Activated CD4-positive, alpha-beta T cell treated with anti-CD3 and anti-CD28 coated beads, Interleukin-2, Interleukin-6, amounts not matched to agents 100 ng/mL and 50 ng/mL, durations not matched to agents 16 hours and 8 hours (primary cell): ENCODE results near the gene TMEM115.

Source experiments
- DNase-seq: peaks from one replicate; pipeline ENCODE4 v3.0.0-alpha.2; 2020

The TMEM115 gene

DNA sequence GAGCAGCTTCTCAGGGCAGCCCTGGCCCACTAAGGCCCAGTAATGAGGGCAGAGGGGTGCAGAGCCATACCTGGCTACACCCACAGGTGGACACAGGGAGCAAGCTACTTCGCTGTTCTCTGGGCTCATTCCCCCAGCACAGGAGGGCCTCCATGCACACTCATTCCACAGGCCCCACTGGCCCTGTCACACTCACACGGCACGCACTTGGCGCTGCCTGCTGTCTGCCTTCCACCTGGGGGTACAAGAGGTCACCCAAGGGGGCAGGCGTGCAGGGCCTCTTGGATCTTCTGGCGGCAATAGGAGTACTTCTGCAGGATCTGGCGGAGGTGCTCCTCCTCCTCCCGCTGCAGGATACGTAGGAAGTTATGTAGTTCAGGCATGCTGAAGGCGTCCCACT, 29.0 kb downstream of the TMEM115 start:
- no peak for DNase-seq

DNA sequence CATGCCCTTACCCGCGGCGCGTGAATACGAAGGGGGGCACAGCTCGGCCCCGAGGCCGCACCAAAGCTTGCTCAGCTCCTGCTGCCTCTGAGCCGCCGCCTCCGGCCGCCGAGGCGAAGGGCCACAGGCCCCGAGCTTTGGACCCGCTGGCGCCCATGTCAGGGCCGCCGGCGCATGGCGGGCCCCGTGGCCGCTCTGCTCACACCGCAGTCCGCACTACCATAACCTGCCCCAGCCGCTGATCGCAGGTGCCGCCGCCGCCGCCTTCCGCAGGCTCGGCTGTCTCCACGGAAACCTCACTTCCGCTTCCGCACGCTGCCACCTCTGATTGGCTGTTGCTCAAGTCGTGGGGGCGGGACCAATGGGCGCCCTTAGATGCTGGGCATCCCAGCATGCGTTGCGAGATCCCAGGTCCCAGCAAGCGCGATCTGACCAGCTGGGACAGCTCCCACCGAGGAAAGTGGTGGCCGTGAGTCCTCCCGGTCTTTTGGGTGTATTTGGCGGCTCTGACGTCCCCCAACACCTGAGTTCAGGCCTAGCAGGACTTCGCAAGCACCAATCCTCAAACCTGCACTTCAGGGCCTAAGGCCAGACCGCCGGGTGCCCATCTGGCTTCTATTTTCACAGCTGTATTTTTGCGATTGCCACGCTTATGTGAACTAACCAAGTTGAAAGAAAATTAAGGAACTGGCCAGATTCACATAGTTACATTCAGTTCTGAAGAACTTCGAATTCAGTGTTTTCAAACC, 31.2 kb downstream of the TMEM115 start, which contains the start of gene TUSC2:
TUSC2 (minus strand) TSS at position 281 of the 749 bp plus-strand sequence; CDS start at position 157, 124 bp downstream.
- DNase-seq: peak; percentile 97

DNA sequence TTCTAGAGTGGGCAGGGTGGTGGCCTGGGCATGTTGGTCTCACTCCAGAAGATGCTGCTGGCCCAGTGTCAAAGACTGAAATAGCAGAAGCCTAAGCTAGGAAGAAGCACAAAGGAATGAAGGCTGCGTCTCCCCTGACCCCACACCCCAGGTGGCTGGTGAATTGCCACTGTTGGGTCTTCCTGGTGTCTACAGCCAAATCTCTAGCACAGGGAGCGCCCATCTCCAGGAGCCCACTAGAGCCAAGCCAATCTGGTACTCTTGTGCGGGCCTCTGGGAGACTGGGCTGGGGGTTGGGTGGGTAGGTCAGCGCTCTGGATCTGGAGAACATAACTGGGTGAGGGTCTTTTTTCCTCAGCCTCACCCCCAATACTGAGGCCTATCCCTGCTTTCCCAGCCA, 32.2 kb downstream of the TMEM115 start:
- no peak for DNase-seq

DNA sequence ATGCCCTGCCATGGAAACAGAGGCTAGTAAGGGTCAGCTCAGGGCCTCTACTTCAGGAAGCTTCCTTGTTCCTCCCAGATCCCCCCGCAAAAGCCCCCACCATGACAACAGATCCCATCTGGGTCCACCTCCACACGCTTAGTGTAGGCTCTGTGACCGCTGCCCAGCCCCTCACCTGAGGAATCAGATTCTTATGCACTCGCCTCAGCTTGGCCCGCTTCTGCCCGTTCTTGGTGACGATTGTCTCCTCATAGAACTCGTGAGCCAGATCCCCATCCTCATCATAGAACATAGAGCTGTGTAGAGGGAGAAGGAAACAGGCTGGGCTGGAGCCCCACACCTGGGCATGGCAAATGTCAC, 33.2 kb downstream of the TMEM115 start:
- no peak for DNase-seq

DNA sequence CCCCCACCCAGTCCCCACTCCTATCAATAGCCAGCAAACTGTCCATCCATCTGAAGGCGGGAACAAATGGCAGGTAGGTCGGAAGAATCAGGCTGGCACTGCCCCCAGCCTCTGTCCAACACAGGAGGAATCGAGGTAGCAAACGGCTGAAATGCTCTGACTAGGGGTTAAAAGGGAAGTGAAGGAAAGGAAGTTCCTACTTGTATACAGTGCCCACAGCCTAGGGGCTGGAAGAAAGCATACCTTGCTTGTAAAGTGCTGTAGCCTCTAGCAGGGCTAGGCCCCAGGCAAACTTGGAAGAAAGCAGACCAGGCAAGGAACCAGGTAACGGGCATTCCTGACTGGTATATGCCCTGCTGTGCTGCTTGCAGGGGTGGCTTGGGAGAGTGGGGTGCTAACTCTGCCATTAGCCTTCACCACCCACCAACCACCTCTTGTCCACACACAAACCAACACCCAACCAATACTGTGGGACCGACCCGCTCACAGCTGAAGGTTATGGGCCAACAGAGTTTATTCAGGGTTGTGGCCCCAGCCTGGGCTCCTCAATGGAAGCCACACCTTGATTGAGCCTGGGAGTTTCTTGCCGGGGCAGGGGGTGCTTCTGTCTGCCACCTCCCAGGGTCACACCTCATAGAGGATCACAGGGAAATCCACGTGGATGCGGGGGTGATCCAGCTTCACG, 33.7 kb downstream of the TMEM115 start:
- DNase-seq: no peak

DNA sequence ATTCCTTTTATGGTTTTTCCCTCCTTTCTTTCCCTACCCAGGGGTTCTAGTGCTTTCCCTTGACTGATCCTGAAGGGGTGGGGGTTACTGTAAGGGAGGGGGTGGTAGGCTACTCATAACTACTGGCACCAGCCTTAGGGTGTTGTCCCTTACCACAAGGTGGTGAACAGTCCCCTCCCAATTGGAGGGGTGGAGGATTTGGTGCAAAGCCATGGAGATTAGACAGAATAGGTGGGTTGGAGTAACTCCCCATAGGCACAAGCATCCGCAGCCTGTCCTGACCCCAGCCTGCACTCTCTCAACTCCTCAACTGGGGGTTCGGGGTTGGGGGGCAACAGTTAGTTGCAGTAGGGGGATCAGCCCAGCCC, 34.2 kb downstream of the TMEM115 start:
- no peak for DNase-seq

DNA sequence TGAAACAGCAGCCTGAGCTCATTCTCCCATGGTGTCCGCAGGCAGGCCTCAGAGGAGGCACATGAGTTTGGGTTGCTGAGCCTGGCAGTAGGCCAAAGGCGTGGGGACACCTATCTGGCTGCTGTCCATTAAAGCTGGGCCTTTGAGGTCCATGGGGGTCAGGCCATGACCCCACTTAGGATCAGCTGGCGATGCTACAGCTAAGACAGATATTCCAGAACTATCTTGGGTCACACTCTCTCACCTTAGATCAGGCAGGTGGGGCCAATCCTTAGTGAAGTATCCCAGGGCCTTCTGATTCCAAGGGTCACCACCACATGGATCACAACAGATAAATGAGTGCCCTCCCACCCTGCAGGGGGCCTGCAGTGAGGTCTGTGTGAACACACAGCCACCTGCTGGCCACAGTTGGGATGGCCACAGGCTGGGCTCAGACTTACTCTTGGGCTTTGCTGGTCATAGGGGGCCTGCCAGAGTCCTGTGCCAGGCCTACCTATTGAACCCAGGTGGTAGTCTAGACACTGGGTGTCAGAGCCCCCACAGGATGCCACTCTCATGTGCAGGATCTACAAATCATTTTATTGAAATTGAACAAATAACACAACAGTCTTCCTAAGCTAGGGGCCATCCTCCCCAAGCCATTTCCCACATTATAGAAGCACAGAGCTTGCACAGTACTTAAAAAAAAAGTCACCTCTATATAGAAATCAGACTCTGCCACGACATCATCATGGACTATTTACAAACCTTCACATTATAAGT, 34.8 kb downstream of the TMEM115 start:
- DNase-seq: peak; percentile 71

DNA sequence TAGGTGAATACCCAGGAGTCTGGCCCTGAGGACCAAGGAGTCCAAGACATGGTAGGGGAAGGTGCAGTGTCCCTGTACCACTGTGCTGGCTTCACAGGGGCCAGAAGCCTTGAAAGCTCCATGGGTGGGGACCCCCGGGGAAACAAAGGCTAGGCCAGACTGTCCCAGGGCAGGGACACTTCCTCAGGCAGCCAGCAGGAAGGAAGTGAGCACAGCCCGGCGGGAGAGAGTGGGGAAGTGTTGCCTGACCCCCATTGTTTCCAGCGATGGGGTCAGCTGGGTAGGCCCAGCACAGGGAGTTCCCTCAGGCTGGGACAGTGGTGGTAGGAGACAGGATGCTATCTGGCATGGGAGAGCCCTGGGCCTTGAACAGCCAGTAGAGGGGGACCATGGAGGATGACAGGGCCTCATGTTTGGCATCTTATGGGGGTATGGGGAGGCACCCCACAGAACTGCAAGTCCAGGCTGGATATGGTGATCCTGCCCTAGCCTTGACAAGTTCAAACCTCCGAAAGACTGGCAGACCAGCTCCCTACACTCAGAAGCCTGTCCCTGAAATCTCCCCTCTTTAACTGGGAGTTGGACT, 35.6 kb downstream of the TMEM115 start:
- no peak for DNase-seq

DNA sequence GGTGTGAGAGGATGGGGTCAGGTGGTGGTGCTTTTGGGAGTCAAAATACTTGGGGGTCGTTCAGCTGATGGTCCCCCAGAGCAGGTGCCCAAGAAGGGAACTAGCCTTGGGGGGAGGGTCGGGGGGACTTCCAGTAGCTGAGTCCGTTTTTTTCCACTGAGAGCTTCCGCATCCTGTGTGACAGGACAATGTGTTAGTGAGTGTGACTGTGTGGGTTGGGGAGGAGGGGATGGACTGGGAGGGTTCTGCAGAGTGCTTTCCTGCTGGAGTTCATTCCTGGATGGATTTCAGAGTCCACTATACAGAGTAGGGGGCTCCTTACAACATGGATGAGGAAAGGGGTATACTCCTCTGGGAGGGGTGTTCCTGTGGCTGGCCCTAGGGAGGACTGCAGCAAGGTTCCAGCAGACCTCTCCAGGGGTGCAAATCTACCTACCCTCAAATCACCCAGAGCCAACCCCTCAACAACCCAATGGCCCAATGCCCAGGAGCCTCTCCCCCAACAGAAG, 36.2 kb downstream of the TMEM115 start:
- no peak for DNase-seq

DNA sequence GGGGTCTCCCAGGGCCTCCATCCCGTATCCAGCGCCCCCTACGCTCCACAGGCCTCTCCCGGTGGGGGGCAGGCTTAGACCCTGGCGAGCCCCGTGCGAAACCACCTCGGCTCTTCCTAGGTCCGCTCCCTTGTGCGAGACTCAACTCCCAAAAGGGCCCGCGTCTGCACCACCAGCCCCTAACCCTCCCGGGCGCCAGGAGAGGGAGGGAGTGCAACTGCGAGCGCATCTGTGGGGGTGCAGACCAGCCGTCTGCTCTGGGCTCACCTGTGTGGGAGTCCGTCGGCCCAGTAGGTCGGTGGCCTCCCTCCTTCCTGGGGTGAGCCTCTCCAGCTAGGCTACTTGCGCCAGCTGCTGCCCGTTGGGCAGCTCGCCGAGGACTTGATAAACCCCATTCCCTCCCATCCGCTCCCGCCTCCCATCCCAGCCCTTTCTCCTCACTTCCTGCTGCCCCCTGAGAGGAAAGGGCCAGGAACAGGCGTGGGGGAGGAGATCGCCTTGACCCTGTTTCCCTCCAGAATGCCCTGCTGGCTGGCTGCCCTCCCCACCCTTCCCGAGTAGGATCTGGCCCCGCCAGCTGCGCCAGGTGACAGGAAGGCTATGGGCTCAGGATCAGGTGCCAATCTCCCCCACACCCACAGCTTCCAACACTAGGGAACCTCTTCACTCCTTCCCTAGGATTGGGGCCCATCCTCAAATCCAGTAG, 36.8 kb downstream of the TMEM115 start, which contains the start of gene HYAL2:
HYAL2 (minus strand) TSS at position 360 of the 706 bp plus-strand sequence. CDS start 2,256 bp downstream, outside the sequence.
- no peak for DNase-seq

DNA sequence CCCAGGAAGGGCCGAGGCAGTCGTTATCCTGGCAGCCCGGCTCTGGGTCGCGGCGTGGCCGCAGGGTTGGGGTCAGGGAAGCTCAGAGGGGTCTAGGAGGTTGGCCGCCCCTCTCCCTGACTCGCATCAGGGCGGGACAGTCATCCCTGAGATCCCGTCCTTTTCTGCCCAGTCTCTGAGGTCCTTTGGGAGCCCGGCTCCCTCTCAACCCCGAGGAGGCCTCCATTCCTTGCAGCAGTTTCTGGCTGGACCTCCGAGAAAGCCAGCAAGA, 37.3 kb downstream of the TMEM115 start:
- no peak for DNase-seq

DNA sequence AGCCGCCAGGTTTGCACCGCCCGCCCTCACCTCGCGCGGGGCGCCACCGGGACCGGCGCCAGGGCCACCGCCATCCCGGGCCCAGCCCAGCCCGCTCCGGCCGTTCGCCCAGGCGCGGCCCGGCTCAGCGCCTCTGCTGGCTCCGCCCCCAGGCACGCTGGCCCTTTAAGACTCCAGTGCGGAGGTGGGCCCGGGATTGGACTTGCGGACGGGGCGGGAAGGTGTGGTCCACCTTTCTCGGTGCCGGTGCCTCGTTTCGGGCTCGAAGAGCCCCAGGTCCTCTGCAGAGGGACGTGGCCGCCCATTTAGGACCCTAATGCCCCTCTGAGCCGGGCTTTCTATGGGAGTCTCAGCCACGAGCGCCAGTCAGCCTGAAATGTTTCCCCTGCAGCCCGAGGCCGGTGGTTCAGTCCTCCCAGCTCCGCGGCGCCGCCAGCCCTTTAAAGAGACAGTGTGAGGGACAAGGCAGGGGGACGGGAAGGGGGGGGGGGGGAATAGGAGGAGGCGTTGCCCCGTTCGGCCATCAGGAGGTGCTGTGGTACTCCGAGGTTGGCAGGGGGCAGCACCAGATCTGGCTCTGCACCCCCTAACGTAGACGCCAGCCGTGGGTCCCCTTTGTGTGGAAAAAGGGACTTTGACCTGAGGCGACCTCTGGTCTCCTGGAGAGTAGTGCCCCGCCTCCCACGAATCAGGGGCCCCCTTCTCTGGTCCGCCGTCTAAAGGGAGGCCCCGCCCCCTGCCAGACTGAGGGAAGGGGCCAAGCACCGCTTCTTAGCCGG, 37.8 kb downstream of the TMEM115 start:
- DNase-seq: peak; percentile 89

DNA sequence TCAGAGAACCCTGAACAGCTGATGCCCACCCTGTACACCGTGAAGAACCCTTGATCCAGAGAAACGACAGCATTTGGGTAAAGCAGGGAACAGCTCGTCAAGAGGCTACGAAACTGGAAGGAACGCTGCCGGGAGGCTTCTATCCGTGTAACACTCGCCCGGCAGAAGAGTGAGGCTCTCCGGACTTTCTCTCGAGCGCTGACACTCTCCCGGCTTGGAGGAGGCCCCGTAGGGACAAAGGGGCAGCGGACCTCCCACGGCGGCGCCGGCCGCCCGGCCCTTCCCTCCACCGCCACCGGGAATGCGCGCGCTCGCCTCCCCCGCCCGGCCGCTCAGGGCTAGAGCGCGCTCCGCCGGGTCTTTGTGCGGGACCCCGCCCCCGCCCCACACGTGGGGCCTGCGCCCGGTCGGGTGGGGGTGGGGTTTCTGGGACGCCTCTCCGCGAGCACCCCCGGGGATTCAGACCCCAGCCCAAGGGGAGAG, 38.4 kb downstream of the TMEM115 start:
- DNase-seq: peak; percentile 71

DNA sequence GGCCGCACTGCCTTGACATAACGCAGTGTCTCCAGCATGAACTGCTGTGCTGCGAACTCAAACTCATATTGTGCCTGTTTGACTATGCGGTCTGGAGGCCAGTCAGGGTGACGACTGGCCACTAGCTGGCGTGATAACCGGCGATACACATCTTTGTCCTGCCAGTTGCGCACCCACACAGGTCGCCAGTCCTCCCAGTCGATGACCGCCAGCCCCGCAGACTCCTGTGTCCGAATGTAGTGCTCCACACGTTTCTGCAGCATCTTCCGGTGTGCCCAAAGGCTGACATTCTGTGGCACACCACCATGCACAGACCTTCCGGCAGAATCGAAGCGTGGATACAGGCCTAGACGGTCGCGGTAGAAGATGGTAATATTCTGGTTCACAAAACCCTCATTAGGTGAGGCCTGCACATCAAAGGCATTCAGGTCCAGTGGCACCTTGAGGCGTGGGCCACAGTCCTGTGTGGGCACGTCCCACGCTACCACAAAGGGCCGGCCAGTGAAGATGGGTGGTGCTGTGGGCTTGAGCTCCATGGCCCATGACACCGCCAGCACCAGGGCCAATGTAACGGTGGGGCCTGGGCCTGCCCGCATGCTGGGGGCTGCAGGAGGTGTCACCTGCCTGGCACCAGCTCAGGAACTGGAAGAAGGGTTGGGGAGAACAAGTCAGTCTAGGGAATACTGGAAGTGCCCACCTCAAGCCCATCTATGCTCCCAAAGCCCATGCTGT, 39.3 kb downstream of the TMEM115 start:
- DNase-seq: no peak

DNA sequence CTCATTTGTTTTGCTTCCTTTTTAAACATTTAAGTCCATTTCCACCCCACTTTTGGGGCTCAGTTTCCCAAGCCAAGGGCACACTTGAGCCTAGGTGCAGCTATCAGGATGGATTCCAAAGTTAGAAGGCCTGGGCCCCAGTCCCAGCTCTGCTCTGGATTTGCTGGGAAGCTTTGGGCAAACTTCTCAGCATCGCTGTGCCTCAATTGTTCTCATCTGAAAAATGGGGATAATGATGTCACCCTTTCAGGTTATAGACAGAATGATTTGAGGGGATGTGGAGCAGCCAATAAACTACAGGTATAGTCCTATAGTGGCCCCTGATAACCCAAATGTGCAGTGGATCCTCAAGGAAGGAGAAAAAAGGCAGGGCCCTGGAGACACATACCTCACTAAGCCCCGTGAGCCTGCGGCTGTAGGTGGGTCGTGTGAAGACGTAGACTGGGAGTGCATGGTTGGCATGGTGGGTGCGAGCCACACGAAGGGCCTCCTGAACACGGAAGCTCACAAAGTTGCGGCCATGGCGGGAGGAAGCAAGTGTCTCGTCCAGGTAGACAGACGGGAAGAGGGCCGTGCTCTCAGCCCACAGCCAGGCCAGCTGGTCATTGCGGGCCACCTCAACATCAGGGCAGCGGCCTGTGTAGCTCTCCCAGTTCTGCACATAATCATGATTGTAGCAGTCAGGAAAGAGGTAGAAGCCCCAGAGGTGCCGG, 40.0 kb downstream of the TMEM115 start:
- DNase-seq: no peak

DNA sequence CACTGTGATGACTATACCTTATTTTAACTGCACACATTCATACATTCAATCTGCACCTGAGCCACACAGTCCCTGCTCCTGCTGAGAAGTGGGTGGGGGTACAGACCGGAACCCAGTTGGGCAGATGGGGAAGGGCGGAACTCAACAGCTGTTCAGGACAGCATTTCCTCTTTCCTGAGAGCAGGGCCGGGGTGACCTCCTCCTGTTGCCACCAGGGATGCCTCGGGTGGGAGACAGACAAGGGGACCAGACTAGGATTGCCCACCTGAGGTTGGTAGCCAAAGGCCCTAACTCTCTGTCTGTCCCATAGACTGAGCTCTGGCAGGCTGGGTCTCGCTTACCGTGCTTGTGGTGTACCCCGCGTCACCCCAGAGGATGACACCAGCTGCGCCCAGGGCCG, 40.7 kb downstream of the TMEM115 start:
- no peak for DNase-seq

DNA sequence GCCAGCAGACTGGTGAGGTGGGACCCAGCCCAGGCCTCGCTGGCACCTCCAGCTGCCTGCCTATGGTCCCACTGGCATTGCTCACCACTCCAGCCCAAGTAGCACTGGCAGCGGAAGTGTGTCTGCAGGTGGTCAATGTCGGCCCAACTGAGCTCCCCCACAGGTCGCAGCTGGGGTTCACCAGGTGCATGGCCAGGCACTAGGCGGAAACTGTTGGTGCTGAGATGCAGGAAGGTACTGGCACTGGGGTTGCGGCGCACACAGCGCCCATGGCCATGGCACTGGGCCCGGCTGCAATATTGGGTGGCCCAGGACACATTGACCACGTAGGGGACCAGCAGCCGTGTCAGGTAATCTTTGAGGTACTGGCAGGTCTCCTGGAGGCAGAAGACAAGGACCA, 41.2 kb downstream of the TMEM115 start:
- no peak for DNase-seq

DNA sequence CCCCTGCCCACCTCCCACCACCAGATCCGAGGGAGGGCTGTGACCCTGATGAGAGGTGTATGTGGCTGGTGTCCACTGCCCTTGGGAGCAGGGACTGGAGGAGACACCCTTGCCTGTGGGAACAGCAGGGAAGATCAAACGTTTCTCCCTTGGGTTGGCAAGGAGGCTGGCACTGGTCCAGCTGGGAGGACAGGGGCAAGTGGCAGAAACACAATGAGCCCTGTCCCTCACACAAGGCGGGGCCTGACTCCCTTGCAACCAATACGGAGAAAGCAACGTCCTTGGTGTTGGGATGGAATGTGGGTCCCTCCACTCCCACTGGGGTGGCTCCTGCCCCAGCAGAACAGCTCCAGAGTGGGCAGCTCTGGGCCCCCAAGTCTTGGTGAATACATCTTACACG, 42.0 kb downstream of the TMEM115 start:
- DNase-seq: no peak

DNA sequence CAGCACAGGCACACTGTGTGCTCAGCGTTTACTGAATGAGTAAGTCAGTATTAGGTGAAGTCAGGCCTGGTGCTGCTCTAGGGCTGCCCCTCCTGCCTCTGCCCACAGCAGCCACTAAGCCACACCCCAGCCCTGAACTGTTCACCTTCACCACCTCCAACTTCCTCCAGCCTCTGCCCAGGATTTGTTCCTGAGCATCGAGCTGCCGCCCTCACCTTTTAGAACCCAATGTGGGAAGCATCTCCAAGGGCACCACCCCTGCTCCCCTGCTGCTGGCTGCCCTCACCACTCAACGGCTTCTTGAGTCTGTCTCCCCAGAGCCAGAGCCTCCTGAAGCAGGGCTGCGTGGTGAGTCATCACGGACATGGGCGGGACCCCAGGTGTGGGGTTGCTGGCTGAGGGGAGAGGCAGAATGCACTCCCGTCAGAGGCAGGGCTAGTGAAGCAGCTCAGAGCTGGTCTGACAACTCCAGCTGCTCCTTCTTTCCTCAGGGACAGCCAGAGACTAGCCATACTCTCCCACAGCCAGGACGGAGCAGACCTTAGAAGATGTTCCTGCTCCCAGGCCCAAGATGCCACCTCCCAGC, 42.6 kb downstream of the TMEM115 start:
- peak; percentile 72 for DNase-seq

DNA sequence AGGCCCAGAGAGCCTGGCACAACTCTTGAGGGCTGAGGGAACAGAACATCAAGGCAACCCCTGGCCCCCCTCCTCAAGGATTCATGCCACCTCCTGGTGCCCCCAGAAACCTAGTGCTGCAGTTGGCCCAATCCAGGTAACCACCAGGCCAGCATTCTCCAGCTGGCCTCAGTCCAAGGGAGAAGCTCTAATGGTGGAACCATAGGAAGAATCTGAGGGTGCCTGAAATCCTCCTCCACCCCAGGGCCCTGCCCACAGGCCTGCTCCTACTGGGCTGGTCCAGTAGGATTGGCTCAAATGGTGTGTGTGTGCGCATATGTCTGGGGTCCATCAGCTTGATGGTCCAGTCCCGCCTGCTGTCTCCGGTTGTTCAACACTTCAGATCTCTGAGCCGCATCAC, 44.5 kb downstream of the TMEM115 start:
- DNase-seq: no peak
